ENCODE results near the gene E2F8.

E2F8 gene

GRCh38 chr11:19216021-19216420, 24.7 kb downstream of the E2F8 start:
- Histone ChIP-seq H3K4me2 (ENCODE audit: low read length) (no peak overlapping the region), H3K4me3 (ENCODE audit: low read length) (no peak overlapping the region), H3K79me2 (ENCODE audit: low read length) (no peaks in the 10 kb centered on the region), H3K9ac (ENCODE audit: low read length) (no peak overlapping the region), H3K36me3 (replicated peaks; ENCODE audit: low read depth, low read length) (no peaks in the 10 kb centered on the region), H2AFZ (ENCODE audit: low read depth, low read length) (no peak overlapping the region), H3K4me1 (ENCODE audit: low read length) (no peaks in the 10 kb centered on the region), H4K20me1 (ENCODE audit: insufficient read depth, low read length) (no peaks in the 10 kb centered on the region), H3K27ac (ENCODE audit: low read length) (no peak overlapping the region), H3K27me3 (ENCODE audit: low read depth, low read length) (peaks cover 22% of the 10 kb centered on the region), H3K9me3 (ENCODE audit: insufficient read depth, low read length) (no peaks in the 10 kb centered on the region)
- TF ChIP-seq CTCF (IDR thresholded peaks at IDR 0.05; ENCODE audit: low read depth, low read length) = no peak
- TF ChIP-seq EZH2phosphoT487 (IDR thresholded peaks at IDR 0.05; ENCODE audit: low read depth) = no peak

- Histone ChIP-seq H3K27ac (ENCODE audit: low read length) (no peak overlapping the region), H3K36me3 (replicated peaks; ENCODE audit: low read depth, low read length) (no peaks in the 10 kb centered on the region), H4K20me1 (ENCODE audit: insufficient read depth, low read length) (no peaks in the 10 kb centered on the region), H3K9me3 (ENCODE audit: insufficient read depth, low read length) (no peaks in the 10 kb centered on the region), H3K9ac (ENCODE audit: low read length) (no peak overlapping the region), H3K79me2 (ENCODE audit: low read length) (no peaks in the 10 kb centered on the region), H3K27me3 (ENCODE audit: low read depth, low read length) (peaks cover 52% of the 10 kb centered on the region), H3K4me1 (ENCODE audit: low read length) (no peaks in the 10 kb centered on the region), H3K4me2 (ENCODE audit: low read length) (no peak overlapping the region), H3K4me3 (ENCODE audit: low read length) (no peak overlapping the region), H2AFZ (ENCODE audit: low read depth, low read length) (no peak overlapping the region)
- TF ChIP-seq EZH2phosphoT487 (IDR thresholded peaks at IDR 0.05; ENCODE audit: low read depth) = no peak
These were observed 31.0 kb downstream of the E2F8 start for GRCh38 chr11:19209617-19210370.

GRCh38 chr11:19208959-19209546, 31.7 kb downstream of the E2F8 start:
- H3K79me2 ChIP-seq (ENCODE audit: low read length) = no peaks in the 10 kb centered on the region
- no peak overlapping the region for H3K27ac ChIP-seq (ENCODE audit: low read length)
- TF ChIP-seq EZH2phosphoT487 (IDR thresholded peaks at IDR 0.05; ENCODE audit: low read depth) = no peak
- TF ChIP-seq CTCF (IDR thresholded peaks at IDR 0.05; ENCODE audit: low read depth, low read length) = no peak
- no peak overlapping the region for H3K4me2 ChIP-seq (ENCODE audit: low read length)
- no peak overlapping the region for H3K9ac ChIP-seq (ENCODE audit: low read length)
- no peak overlapping the region for H2AFZ ChIP-seq (ENCODE audit: low read depth, low read length)
- no peaks in the 10 kb centered on the region for H3K4me1 ChIP-seq (ENCODE audit: low read length)
- H3K36me3 ChIP-seq (replicated peaks; ENCODE audit: low read depth, low read length) = no peaks in the 10 kb centered on the region
- H3K27me3 ChIP-seq (ENCODE audit: low read depth, low read length) = peaks cover 45% of the 10 kb centered on the region
- no peaks in the 10 kb centered on the region for H3K9me3 ChIP-seq (ENCODE audit: insufficient read depth, low read length)
- no peaks in the 10 kb centered on the region for H4K20me1 ChIP-seq (ENCODE audit: insufficient read depth, low read length)
- no peak overlapping the region for H3K4me3 ChIP-seq (ENCODE audit: low read length)

- TF ChIP-seq CTCF (IDR thresholded peaks at IDR 0.05; ENCODE audit: low read depth, low read length) (no peak), EZH2phosphoT487 (IDR thresholded peaks at IDR 0.05; ENCODE audit: low read depth) (no peak)
- H3K36me3 ChIP-seq (replicated peaks; ENCODE audit: low read depth, low read length) = no peaks in the 10 kb centered on the region
These were observed 32.6 kb downstream of the E2F8 start for GRCh38 chr11:19208181-19208580.

More at GRCh38 chr11:19208181-19208580, 32.6 kb downstream of the E2F8 start:
- no peak overlapping the region for H3K4me3 ChIP-seq (ENCODE audit: low read length)
- H3K27ac ChIP-seq (ENCODE audit: low read length) = no peak overlapping the region
- no peak overlapping the region for H3K4me2 ChIP-seq (ENCODE audit: low read length)
- H2AFZ ChIP-seq (ENCODE audit: low read depth, low read length) = no peak overlapping the region
- no peaks in the 10 kb centered on the region for H3K4me1 ChIP-seq (ENCODE audit: low read length)
- H3K9me3 ChIP-seq (ENCODE audit: insufficient read depth, low read length) = no peaks in the 10 kb centered on the region
- H3K9ac ChIP-seq (ENCODE audit: low read length) = no peak overlapping the region
- peaks cover 36% of the 10 kb centered on the region for H3K27me3 ChIP-seq (ENCODE audit: low read depth, low read length)
- H3K79me2 ChIP-seq (ENCODE audit: low read length) = no peaks in the 10 kb centered on the region
- H4K20me1 ChIP-seq (ENCODE audit: insufficient read depth, low read length) = no peaks in the 10 kb centered on the region

Data from OCI-LY3 (cell line).